ENCODE data around the gene NTN5. TPM values are rescaled to one million over a fixed set of nuclear protein-coding genes. Genes with fewer than 3 reads are reported as not detected.

Gene NTN5
- total and polyA plus RNA-seq, 9 of the 15 experiments (the other 6 are each of a cell fraction or from before 2014, with no cell fraction given) = not detected

DNA sequence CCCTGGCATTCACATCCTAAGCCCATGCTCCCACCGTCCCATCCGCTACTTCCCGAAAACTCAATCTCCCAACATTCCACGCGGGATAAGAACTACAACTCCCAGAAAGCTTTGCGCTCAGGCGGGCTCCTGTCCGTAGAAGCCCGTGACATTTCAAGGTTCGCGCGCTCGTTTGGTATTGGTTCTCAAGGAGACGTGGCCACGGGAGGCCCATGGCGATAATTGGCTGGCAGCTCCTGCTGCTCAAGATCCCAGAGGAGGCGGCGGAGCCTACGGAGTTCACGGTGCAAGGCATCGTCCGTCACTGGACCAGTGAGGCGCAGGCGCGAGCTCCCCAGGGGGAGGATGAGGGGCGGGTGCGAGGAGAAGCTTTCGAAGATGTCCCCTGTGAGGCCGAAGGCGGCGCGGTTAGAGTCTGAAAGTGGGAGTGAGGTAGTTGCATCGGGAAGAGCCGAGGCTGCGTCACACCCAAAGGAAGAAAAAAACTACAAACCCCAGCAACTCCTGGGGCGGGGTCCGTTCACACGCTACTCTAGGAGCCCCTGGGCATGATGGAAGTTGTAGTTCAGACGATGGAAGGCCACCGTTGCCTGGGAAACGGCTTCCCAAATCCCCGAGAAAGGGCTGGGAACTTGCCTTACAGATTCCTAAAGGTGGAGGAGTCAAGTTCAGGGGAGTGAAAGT lies 47.9 kb upstream of the NTN5 start (continued):
- TF ChIP-seq PCBP1 (IDR thresholded peaks at IDR 0.05; ENCODE audit: low read depth, low read length, poor library complexity, severe bottlenecking) (no peak), POLR3G (IDR thresholded peaks at IDR 0.05; ENCODE audit: extremely low read depth, insufficient read length, insufficient replicate concordance) (no peak), FOXA1 (IDR thresholded peaks at IDR 0.05; ENCODE audit: borderline replicate concordance) (no peak), POLR2B (IDR thresholded peaks at IDR 0.05; ENCODE audit: low read depth, partially characterized antibody) (peak; percentile 48), NEUROD1 (IDR thresholded peaks at IDR 0.05; ENCODE audit: borderline replicate concordance, low read depth, low read length, partially characterized antibody) (peak; percentile 76), RFX7 (CRISPR knock-in tag; IDR thresholded peaks at IDR 0.05) (no peak), SUPT5H (IDR thresholded peaks at IDR 0.05) (0 out of 2 replicates have a peak, but pooled peaks have one; percentile 34), KLF16 (IDR thresholded peaks at IDR 0.05) (no peak), SMAD4 (CRISPR knock-in tag; conservative IDR thresholded peaks at IDR 0.05) (no peak)
- TF ChIP-seq, protein P1, sequence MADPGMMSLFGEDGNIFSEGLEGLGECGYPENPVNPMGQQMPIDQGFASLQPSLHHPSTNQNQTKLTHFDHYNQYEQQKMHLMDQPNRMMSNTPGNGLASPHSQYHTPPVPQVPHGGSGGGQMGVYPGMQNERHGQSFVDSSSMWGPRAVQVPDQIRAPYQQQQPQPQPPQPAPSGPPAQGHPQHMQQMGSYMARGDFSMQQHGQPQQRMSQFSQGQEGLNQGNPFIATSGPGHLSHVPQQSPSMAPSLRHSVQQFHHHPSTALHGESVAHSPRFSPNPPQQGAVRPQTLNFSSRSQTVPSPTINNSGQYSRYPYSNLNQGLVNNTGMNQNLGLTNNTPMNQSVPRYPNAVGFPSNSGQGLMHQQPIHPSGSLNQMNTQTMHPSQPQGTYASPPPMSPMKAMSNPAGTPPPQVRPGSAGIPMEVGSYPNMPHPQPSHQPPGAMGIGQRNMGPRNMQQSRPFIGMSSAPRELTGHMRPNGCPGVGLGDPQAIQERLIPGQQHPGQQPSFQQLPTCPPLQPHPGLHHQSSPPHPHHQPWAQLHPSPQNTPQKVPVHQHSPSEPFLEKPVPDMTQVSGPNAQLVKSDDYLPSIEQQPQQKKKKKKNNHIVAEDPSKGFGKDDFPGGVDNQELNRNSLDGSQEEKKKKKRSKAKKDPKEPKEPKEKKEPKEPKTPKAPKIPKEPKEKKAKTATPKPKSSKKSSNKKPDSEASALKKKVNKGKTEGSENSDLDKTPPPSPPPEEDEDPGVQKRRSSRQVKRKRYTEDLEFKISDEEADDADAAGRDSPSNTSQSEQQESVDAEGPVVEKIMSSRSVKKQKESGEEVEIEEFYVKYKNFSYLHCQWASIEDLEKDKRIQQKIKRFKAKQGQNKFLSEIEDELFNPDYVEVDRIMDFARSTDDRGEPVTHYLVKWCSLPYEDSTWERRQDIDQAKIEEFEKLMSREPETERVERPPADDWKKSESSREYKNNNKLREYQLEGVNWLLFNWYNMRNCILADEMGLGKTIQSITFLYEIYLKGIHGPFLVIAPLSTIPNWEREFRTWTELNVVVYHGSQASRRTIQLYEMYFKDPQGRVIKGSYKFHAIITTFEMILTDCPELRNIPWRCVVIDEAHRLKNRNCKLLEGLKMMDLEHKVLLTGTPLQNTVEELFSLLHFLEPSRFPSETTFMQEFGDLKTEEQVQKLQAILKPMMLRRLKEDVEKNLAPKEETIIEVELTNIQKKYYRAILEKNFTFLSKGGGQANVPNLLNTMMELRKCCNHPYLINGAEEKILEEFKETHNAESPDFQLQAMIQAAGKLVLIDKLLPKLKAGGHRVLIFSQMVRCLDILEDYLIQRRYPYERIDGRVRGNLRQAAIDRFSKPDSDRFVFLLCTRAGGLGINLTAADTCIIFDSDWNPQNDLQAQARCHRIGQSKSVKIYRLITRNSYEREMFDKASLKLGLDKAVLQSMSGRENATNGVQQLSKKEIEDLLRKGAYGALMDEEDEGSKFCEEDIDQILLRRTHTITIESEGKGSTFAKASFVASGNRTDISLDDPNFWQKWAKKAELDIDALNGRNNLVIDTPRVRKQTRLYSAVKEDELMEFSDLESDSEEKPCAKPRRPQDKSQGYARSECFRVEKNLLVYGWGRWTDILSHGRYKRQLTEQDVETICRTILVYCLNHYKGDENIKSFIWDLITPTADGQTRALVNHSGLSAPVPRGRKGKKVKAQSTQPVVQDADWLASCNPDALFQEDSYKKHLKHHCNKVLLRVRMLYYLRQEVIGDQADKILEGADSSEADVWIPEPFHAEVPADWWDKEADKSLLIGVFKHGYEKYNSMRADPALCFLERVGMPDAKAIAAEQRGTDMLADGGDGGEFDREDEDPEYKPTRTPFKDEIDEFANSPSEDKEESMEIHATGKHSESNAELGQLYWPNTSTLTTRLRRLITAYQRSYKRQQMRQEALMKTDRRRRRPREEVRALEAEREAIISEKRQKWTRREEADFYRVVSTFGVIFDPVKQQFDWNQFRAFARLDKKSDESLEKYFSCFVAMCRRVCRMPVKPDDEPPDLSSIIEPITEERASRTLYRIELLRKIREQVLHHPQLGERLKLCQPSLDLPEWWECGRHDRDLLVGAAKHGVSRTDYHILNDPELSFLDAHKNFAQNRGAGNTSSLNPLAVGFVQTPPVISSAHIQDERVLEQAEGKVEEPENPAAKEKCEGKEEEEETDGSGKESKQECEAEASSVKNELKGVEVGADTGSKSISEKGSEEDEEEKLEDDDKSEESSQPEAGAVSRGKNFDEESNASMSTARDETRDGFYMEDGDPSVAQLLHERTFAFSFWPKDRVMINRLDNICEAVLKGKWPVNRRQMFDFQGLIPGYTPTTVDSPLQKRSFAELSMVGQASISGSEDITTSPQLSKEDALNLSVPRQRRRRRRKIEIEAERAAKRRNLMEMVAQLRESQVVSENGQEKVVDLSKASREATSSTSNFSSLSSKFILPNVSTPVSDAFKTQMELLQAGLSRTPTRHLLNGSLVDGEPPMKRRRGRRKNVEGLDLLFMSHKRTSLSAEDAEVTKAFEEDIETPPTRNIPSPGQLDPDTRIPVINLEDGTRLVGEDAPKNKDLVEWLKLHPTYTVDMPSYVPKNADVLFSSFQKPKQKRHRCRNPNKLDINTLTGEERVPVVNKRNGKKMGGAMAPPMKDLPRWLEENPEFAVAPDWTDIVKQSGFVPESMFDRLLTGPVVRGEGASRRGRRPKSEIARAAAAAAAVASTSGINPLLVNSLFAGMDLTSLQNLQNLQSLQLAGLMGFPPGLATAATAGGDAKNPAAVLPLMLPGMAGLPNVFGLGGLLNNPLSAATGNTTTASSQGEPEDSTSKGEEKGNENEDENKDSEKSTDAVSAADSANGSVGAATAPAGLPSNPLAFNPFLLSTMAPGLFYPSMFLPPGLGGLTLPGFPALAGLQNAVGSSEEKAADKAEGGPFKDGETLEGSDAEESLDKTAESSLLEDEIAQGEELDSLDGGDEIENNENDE (IDR thresholded peaks at IDR 0.05; ENCODE audit: low read depth, low read length) = no peak
- TF ChIP-seq, protein P2, sequence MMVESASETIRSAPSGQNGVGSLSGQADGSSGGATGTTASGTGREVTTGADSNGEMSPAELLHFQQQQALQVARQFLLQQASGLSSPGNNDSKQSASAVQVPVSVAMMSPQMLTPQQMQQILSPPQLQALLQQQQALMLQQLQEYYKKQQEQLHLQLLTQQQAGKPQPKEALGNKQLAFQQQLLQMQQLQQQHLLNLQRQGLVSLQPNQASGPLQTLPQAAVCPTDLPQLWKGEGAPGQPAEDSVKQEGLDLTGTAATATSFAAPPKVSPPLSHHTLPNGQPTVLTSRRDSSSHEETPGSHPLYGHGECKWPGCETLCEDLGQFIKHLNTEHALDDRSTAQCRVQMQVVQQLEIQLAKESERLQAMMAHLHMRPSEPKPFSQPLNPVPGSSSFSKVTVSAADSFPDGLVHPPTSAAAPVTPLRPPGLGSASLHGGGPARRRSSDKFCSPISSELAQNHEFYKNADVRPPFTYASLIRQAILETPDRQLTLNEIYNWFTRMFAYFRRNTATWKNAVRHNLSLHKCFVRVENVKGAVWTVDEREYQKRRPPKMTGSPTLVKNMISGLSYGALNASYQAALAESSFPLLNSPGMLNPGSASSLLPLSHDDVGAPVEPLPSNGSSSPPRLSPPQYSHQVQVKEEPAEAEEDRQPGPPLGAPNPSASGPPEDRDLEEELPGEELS (CRISPR knock-in tag; IDR thresholded peaks at IDR 0.05; ENCODE audit: borderline replicate concordance) = no peak
- TF ChIP-seq, protein P3, sequence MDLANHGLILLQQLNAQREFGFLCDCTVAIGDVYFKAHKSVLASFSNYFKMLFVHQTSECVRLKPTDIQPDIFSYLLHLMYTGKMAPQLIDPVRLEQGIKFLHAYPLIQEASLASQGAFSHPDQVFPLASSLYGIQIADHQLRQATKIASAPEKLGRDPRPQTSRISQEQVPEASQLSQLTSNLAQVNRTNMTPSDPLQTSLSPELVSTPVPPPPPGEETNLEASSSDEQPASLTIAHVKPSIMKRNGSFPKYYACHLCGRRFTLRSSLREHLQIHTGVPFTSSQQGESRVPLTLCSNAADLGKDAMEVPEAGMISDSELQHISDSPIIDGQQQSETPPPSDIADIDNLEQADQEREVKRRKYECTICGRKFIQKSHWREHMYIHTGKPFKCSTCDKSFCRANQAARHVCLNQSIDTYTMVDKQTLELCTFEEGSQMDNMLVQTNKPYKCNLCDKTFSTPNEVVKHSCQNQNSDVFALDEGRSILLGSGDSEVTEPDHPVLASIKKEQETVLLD (IDR thresholded peaks at IDR 0.05) = peak; percentile 83
